Muscle of arm (tissue), 14 donors: ENCODE measurements around the gene ELOVL6. TPM values are rescaled to one million over a fixed set of nuclear protein-coding genes. Genes with fewer than 3 reads are reported as not detected.
A peak's percentile ranks its signal among the peaks of the same experiment; 100 is the strongest.
"Not testable (repeated sequence)": the region's sequence is repeated elsewhere in the genome, so short reads cannot be mapped to it uniquely, and the experiment has no call there.

Experiments
- DNase-seq: peaks from one replicate; pipeline ENCODE4 v3.0.0-alpha.2; 2013
- long read RNA-seq, 11 donors: transcript quantifications; one replicate each; lab custom pipeline, GENCODE V29; 2026
- polyA plus RNA-seq, 12 donors: library from polyadenylated mRNA; unstranded; fragments of 120-200 nt; gene quantifications; one replicate each; pipeline ENCODE4 v1.2.1, GENCODE V29; 2013; ENCODE audit not compliant: insufficient read length in 12 of 12

The ELOVL6 gene, protein sequence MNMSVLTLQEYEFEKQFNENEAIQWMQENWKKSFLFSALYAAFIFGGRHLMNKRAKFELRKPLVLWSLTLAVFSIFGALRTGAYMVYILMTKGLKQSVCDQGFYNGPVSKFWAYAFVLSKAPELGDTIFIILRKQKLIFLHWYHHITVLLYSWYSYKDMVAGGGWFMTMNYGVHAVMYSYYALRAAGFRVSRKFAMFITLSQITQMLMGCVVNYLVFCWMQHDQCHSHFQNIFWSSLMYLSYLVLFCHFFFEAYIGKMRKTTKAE
- 10 to 100 TPM in 6 of 12 donors, 1 to 10 TPM in 5, not detected in 1; 5.5 to 24.7 (median 10.1) TPM for polyA plus RNA-seq
- long read RNA-seq, donor 1, transcript ELOVL6-201 (4 exons, 3,090 nt) = major isoform, 5 of 5 reads
- long read RNA-seq, donor 1, partial matches to known transcripts = 0 of 5 reads
- long read RNA-seq, donor 1, other reads (novel, unspliced or antisense) = 0 of 5 reads
- long read RNA-seq, donor 2, partial matches to known transcripts = 0 of 3 reads
- long read RNA-seq, donor 2, other reads (novel, unspliced or antisense) = 0 of 3 reads
- long read RNA-seq, donor 3, partial matches to known transcripts = 0 of 2 reads
- long read RNA-seq, donor 3, other reads (novel, unspliced or antisense) = 0 of 2 reads
- long read RNA-seq, donor 4, partial matches to known transcripts = 0 of 3 reads
- long read RNA-seq, donor 4, other reads (novel, unspliced or antisense) = 0 of 3 reads
- long read RNA-seq, donor 5, partial matches to known transcripts = 0 of 3 reads
- long read RNA-seq, donor 5, other reads (novel, unspliced or antisense) = 0 of 3 reads
- long read RNA-seq, donor 6, partial matches to known transcripts = 0 of 3 reads
- long read RNA-seq, donor 6, other reads (novel, unspliced or antisense) = 0 of 3 reads
- long read RNA-seq, donor 7 = 0 reads
- long read RNA-seq, donor 8, partial matches to known transcripts = 0 of 4 reads
- long read RNA-seq, donor 8, other reads (novel, unspliced or antisense) = 0 of 4 reads
- long read RNA-seq, donor 9, partial matches to known transcripts = 0 of 2 reads
- long read RNA-seq, donor 9, other reads (novel, unspliced or antisense) = 0 of 2 reads
- long read RNA-seq, donor 10, partial matches to known transcripts = 0 of 2 reads
- long read RNA-seq, donor 10, other reads (novel, unspliced or antisense) = 0 of 2 reads
- long read RNA-seq, donor 11, partial matches to known transcripts = 0 of 3 reads
- long read RNA-seq, donor 11, other reads (novel, unspliced or antisense) = 0 of 3 reads

DNA sequence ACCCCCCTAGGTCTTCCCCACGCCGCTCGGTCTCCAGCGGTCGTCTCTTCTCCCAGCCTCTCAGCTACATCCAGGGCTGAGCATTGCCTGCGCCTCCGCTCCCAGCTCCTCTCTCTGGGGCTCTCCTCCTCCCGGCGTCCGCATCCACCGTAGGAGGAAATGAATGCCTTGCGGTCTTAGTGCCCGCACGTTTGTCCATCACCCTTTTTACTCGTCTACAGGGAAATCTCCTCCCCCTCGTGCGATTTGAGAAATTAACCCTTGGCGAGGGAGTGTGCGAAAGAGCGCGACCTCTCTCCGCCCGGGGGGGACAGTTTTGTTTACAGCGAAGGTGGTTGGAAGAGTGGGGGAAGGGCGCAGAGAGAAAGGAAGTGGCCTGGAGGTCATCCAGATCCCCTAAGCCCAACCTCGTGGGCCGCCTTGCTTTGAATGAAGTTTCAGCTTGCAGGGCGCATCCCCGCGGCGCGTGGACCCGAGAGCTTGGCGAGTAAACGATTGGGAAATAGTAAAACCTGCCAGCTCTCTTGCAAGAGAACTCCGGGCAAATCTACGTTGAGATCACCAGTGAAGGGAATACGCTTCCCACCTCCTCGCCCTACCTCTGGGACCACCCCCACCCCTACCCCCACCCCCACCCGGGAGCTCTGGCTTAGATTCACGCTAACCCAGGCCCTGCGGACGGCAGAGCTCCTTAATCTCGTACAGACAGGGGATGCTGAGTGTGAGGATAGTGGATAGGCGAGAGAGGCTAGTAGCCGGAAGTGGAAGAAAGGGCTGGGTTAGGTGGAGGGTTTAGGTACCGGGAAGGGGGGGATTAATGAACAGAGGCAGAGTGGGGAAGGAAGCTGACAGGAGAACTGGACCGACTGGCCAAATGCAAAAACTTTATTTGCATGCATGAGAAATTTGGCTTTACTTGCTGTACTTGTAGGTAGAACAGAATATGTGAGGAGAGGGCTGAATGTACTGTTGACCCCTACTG, at the start of gene ELOVL6:
Gene ELOVL6, minus strand, starts transcription at position 181 of the 982 bp plus-strand sequence. CDS start 280 bp downstream, outside the sequence.
- peak; percentile 63 for DNase-seq

DNA sequence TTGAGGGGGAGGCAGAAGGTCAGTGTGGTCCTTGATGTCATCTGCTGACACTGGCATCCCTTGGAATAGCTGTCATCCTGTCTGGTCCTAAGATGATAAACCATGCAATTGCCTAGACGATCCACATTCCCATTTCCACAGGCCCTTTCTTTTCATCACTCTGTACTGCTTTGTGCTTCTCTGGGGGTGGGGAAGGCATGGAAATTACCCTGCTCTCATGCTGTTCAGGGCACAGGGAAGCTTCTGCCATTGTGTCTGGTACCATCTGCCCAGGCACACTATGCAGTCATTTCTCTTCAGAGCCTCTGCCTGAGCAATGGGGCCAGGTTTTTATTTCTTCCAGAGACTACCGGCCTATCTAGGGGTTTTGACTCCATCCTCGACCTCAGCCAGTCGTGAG, 49.7 kb upstream of the ELOVL6 start:
- DNase-seq = no peak

DNA sequence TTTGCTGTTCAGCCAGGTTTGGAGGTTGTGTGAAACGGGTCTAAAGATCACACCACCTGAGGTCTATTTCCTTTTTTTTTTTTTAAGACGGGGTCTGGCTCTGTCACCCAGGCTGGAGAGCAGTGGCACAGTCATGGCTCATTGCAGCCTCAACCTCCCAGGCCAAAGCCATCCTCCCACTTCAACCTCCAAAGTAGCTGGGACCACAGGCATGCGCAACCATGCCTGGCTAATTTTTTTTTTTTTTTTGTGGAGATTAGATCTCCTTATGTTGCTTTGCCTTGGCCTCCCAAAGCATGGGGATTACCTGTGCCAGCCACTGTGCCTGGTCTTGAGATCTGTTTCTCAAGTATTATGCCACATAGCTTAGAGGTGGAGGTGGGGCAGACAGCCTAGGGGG, 49.2 kb upstream of the ELOVL6 start:
- no peak for DNase-seq

DNA sequence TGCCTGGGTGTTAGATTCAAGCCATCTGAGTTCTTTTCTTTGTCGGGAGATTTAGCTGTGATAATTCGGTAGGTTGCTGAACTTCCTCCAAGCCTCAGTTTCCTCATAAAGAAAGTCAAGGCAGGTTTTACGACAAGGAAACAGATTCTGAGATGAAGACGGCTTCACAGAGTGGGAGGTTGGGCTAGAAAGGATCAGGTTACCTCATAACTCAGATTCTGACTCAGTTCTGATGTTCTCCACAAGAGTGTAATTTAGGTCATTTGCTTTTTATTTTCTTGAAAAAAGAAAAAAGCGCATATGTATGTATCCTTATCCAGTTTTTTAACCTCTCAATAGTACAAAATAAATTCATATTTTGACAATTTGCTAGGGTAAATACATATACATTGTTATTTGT, 47.2 kb upstream of the ELOVL6 start:
- no peak for DNase-seq

DNA sequence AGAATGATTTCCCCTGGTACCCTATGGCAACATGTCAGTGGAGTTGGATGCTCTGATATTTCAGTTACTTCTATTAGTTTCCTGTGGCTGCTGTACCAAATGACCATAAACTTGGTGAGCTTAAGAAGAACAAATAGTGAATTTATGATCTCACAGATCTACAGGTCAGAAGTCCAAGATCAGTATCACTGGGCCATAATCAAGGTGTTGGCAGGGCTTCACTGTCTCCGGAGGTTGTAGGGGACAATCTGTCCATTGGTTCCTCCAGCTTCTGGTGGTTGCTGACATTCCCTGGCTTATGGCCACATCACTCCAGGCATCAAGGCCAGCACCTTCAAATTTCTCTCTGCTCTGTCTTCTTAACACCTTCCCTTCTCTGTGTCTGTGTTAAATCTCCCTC, 37.9 kb upstream of the ELOVL6 start:
- DNase-seq = no peak

DNA sequence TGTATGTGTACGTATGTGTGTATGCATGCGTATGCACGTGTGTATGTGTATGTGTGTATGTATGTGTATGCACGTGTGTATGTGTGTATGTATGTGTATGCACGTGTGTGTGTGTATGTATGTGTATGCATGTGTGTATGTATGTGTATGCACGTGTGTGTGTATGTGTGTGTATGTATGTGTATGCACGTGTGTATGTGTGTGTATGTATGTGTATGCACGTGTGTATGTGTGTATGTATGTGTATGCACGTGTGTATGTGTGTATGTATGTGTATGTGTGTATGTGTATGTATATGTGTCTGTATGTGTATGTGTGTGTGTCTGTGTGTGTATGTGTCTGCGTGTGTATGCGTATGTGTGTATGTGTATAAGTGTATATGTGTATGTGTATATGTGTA, 35.2 kb upstream of the ELOVL6 start:
- not testable (repeated sequence) for DNase-seq

DNA sequence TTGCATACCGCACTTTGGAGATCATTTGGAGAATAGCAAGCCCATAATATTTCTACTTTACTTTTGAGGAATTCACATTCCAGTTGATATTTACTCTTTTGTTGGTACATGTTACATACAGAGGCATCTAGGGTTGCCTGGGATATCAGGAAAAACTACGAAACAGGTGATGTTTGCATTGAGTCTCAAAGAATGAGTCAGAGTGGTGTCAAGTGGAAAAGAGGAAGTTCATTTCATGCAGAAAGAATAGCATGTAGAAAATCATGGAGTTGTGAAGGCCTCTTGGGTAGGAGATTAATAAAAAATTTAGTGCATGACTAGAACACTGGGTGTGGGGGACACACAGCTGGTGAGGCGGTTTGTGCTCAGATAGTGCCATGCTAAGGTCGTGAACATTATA, 33.5 kb upstream of the ELOVL6 start:
- DNase-seq = no peak

DNA sequence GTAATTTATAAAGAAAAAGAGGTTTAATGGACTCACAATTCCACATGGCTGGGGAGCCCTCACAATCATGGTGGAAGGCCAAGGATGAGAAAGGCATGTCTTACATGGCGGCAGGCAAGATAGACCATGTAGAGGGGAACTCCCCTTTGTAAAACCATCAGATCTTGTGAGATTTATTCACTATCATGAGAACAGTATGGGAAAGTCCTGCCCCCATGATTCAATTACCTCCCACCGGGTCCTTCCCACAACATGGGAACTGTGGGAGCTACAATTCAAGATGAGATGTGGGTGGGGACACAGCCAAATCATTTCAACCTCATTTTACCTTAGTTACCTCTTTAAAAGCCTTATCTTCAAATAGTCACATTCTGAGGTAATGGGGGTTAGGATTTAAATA, 30.9 kb upstream of the ELOVL6 start:
- no peak for DNase-seq

DNA sequence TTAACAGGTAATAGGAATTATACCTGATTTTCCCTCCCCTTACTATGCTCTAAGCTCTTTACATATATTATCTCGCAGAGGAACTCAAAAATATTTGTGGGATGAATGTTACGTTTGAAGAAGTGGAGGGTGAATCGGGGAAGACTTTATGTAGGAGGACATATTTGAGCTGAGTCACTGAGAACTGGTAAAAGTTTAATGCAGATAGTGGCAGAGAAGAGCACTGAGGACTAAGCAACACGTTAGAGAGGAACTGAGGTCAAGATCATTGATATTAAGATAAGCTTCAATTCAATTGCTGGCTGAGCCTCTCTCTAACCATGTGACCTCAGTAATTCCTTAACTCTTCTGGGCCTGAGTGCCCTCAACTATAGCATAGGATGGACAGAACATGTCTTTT, 26.4 kb upstream of the ELOVL6 start:
- DNase-seq = no peak

DNA sequence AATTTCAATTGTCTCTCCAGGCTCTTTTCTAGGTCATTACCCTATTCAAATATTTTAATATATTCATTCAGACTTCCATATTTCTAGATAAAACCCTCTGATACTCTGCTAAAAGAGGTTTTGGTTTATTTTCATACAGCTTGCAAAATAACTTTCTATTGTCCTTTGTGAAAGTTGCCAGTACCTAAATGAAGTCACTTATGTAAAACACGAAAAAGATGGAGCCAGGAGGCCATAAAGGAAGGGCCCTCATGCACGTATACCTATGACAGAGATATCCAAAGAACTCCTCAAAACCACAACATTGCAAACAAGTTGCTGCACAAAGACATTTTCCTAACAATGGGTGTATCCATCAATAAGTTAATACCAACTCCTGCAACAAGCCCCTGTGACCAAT, 25.7 kb upstream of the ELOVL6 start:
- DNase-seq = no peak

DNA sequence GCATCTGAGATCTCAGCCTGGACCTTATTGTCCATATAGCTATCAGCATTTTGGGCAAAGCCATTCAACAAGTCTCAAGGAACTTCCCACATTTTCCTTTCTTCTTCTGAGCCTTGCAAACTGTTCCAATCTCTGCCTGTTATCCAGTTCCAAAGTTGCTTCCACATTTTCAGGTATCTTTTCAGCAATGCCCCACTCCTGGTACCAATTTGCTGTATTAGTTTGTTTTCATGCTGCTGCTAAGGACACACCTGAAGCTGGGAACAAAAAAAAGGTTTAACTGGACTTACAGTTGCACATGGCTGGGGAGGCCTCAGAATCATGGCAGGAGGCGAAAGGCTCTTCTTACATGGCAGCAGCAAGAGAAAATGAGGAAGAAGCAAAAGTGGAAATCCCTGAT, 20.5 kb upstream of the ELOVL6 start:
- not testable (repeated sequence) for DNase-seq

DNA sequence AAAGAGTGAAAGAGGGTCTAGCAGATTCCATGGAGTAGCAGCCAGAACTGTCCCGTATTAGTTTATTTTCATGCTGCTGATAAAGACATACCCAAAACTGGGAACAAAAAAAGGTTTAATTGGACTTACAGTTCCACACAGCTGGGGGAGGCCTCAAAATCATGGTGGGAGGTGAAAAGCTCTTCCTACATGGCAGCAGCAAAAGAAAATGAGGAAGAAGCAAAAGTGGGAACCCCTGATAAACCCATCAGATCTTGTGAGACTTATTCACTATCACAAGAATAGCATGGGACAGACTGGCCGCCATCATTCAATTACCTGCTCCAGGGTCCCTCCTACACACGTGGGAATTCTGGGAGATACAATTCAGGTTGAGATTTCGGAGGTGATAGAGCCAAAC, 18.8 kb upstream of the ELOVL6 start:
- not testable (repeated sequence) for DNase-seq

DNA sequence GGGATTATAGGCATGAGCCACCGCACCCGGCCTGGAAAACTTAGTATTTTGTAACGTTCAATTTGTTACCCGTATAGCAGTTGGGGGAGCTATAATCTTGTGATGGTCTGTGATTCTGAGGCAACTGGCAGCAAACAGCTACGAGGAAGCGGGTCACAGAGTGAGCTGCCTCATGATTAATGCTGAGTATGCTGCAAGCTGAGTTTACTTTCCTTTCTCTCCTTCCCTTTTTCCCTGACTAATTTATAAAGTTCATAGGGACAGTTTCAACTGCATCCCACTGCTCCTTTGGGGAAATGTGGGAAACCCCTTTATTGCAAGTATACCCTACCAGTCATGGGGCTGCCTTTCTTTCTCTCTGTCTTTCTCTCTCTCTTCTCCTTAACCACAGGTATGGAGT, 17.7 kb upstream of the ELOVL6 start:
- DNase-seq = no peak

DNA sequence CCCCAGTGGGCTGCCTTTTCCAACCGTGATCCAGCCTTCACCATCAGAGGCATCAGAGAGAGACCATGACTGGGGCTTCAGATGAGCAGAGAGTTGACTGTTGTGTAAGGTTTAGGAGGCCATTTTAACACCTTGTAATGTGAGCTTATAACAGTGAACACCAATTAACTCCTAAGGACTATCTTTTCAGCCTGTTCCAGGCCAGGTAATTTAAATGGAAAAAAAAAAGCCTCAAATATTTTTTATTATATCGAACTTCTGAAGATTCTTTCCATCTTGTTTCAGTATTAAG, 13.3 kb upstream of the ELOVL6 start:
- no peak for DNase-seq

DNA sequence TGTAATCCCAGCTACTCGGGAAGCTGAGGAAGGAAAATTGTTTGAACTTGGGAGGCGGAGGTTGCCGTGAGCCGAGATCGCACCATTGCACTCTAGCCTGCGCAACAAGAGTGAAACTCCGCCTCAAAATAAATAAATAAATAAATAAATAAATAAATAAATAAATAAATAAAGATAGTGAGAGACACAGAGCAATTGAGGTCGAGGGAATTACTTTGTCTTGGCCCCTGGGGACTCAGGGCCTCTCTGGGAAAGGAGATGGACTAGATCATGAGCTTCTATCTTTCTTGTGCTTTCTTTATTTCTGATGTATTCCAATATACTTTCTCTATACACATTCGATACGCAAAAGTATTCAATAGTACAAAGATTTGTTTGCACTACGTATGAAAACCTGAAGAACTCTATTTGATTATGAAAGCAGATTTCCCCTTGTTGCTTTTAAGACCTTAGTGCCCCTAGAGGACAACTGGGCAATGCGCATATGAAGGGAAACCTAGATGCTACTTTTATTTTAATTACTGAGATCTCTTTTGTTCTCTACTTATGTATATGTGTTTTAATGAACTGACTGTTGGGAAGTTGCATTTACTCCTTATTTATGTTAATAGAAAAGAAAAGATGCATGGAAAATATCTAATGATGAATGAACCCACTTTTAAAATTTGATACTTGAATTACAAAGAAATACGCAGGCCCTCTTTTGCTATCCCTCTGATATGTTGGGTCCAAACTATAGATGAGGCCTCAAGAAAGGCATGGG, 12.8 kb upstream of the ELOVL6 start:
- DNase-seq = peak; percentile 31

DNA sequence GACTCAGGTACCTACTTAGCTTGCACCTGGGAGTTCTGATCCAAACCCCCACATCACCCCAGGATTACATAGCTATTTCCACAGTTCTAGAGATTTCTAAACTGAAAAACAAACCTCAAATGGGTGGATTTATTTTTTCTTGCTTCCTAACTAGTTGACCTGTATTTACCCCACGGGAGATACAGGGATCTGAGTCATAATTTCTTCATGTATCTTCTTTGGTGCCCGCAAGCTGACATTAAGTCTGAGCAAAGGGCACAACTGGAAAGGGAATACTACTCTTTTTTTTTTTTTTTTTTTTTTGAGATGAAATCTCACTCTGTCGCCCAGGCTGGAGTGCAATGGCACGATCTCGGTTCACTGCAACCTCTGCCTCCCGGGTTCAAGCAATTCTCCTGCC, 10.0 kb upstream of the ELOVL6 start:
- no peak for DNase-seq

DNA sequence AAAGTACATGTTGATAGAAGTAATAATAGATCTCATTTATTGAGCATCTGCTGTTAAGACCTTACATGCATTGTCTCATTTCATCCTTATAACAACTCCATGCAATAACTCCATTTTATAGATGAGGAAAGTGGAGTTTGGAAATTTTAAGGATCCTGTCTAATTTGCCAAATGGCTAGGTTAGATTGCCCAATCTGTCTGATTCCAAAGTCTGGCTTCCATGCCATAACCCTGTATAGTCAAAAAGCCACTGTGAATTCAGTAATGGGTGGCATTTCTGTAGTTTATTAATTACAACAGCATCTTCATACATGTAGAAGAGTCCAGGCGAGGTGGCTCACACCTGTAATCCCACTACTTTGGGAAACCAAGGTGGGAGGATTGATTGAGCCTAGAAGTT, 8.8 kb upstream of the ELOVL6 start:
- no peak for DNase-seq

DNA sequence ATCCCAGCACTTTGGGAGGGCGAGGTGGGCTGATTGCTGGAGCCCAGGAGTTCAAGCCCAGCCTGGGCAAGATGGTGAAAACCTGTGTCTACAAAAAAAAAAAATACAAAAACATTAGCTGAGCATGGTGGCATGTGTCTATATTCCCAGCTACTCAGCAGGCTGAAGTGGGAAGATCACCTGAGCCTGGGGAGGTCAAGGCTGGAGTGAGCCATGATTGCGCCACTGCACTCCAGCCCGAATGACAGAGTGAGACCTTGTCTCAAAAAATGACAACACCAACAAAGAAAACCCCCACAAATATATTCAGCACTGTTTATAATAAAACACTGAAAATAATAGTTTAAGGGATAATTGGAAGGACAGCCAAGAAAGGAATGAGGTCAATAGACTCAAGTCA, 3.6 kb upstream of the ELOVL6 start:
- DNase-seq = no peak

DNA sequence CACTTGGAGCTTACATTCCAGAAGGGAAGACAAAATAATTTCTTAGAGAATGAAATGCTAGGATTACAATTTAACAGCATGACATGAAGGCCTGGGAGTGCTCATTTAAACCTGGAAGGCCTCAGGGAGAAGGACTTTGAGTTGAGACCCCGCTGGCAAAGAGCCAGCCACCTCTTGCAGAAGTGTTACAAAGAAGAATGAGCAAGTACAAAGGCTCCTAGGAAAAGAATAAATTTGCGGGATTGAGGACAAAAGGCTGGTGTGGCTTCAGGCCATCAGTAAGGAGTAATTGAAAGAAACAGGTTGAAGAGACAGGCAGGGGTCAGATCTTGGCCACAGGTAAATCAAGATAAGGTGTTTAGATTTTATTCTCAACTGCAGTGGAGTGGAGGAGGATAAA, 3.1 kb upstream of the ELOVL6 start:
- DNase-seq = no peak

DNA sequence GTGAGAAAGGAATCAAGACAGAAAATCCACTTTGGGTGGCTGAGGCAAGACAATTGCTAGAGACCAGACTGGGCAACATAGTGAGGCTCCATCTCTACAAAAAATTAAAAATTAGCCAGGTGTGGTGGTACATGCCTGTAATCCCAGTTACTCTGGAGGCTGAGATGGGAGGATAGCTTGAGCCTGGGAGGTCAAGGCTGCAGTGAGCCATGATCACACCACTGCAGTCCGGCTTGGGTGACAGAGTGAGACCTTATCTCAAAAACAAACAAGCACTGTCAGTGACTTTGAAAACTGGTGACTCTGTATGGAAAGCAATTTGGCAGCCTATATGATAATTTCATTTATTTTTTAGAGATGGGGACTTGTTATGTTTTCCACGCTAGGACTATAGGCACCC, 2.3 kb upstream of the ELOVL6 start:
- no peak for DNase-seq
